Panc1 (cell line): ENCODE data around the gene COX5A. TPM values are rescaled to one million over a fixed set of nuclear protein-coding genes. Genes with fewer than 3 reads are reported as not detected.

Source experiments
- ATAC-seq: fragments of 200-7000 bp; cut with Tn5 transposase; 2 replicates; pipeline ENCODE4 v1.9.1; 2020; ENCODE audit warnings: mild to moderate bottlenecking, moderate library complexity
- BruUV-seq: library from RNA; stranded (reverse); fragments of 400-500 nt; replicated peaks from 2 replicates; lab custom pipeline; 2021; lab: Mats Ljungman, UMichigan
- CTCF ChIA-PET: fragments of 300-600 bp; sonication (Branson Sonifier 250); formaldehyde crosslinking; loops from one replicate; lab custom pipeline; 2022; ENCODE audit warnings: antibody characterized with exemption; lab: Charles Lee
- POLR2A ChIA-PET: fragments of 300-600 bp; sonication (Branson Sonifier 250); formaldehyde crosslinking; loops from one replicate; lab custom pipeline; 2022; ENCODE audit warnings: antibody characterized with exemption; lab: Charles Lee
- DNase-seq: peaks from one replicate; pipeline ENCODE4 v3.0.0-alpha.2; 2010; ENCODE audit warnings: low read depth, low spot score
- H3K27ac ChIP-seq: 2 replicates; pipeline ENCODE4 v1.5.1; 2011; ENCODE audit warnings: mild to moderate bottlenecking, low read length, inconsistent platforms
- H3K27me3 ChIP-seq: fragments of 200-500 bp; sonication (Bioruptor generic); 2 replicates; pipeline ENCODE4 v1.6.0; 2014; ENCODE audit warnings: low read length, inconsistent platforms; ENCODE audit not compliant: control insufficient read depth, insufficient read depth
- H3K36me3 ChIP-seq: fragments of 200-500 bp; sonication (Bioruptor generic); 2 replicates; pipeline ENCODE4 v1.5.1; 2014; ENCODE audit warnings: inconsistent platforms, mild to moderate bottlenecking, low read length, moderate library complexity; ENCODE audit not compliant: control insufficient read depth, insufficient read depth
- H3K4me1 ChIP-seq: 2 replicates; pipeline ENCODE4 v1.5.1; 2011; ENCODE audit warnings: inconsistent platforms, mild to moderate bottlenecking, low read length, moderate library complexity; ENCODE audit not compliant: control insufficient read depth, insufficient read depth
- H3K4me3 ChIP-seq, 2 experiments: 2 replicates each; pipeline ENCODE4 v1.5.1; 2011 to 2012; ENCODE audit warnings: low read depth in 2 of 2, low read length in 2 of 2, mild to moderate bottlenecking in 2 of 2, inconsistent platforms in 1 of 2, moderate library complexity in 1 of 2
- H3K9me3 ChIP-seq: fragments of 200-500 bp; sonication (Bioruptor generic); 2 replicates; pipeline ENCODE4 v1.5.1; 2014; ENCODE audit warnings: low read depth, mild to moderate bottlenecking, inconsistent platforms, low read length, moderate library complexity; ENCODE audit not compliant: control insufficient read depth, insufficient read depth
- POLR2AphosphoS5 ChIP-seq: IDR thresholded peaks from 2 replicates; pipeline ENCODE4 v1.6.1; 2012; ENCODE audit warnings: mild to moderate bottlenecking, low read depth, low read length, moderate library complexity
- SIN3A ChIP-seq: IDR thresholded peaks from 2 replicates; pipeline ENCODE4 v1.6.1; 2012; ENCODE audit warnings: low read depth, mild to moderate bottlenecking, low read length, moderate library complexity, borderline replicate concordance; ENCODE audit not compliant: insufficient read depth
- TCF7L2 ChIP-seq: IDR thresholded peaks from 2 replicates; pipeline ENCODE4 v1.6.1; 2011; ENCODE audit warnings: mild to moderate bottlenecking, low read depth, low read length, inconsistent platforms
- in situ Hi-C: cut with HindIII; loops from 2 replicates; pipeline ENCODE4 v1.10.0; 2016; ENCODE audit warnings: low sequenced_read_pairs, low pct_unique_long_range_greater_than_20kb
- intact Hi-C: fragments of 100-400 bp; cut with micrococcal nuclease; formaldehyde crosslinking; loops from one replicate; pipeline ENCODE4 v1.10.0; 2022; ENCODE audit not compliant: unreplicated experiment
- total RNA-seq: library from RNA; stranded (reverse); gene quantifications from one replicate; pipeline ENCODE4 v1.2.1, GENCODE V29; 2021; ENCODE audit not compliant: unreplicated experiment
- TF ChIP-seq, protein P1 (sequence below): fragments of 450-650 bp; IDR thresholded peaks from 2 replicates; pipeline ENCODE4 v1.5.1; 2017; ENCODE audit warnings: mild to moderate bottlenecking
- TF ChIP-seq, protein P2 (sequence below), 2 experiments: IDR thresholded peaks; 2 replicates each; pipeline ENCODE4 v1.6.1; 2011 to 2012; ENCODE audit warnings: low read depth in 2 of 2, control low read depth in 1 of 2, low read length in 1 of 2, mild to moderate bottlenecking in 1 of 2, moderate library complexity in 1 of 2; ENCODE audit not compliant: insufficient read depth in 1 of 2

The COX5A gene
- total RNA-seq, 1 experiment from 2014 or later, result 353 TPM

DNA sequence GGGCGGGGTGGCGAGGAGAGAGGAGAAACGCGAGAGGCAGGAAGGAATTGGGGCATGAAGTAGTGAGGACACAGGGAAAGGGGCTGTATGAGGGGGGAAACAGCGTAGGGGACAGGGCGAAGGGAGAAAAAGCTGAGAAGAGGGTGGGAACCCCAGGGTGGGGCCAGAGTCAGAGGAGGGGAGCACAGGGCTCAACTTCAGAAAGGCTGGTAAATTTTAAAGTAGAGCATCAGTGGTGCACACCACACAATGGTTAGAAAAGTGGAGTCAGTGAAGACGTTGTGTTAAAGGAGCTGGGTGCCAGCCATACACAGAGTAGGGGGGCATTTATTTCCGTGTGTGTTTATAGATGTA is 21.7 kb upstream of the COX5A start:
- H3K27me3 ChIP-seq, result no peaks in the 10 kb centered on the region
- H3K36me3 ChIP-seq, result no peaks in the 10 kb centered on the region
- peak overlapping the region; percentile 79 to 96 for H3K4me3 ChIP-seq
- POLR2A ChIA-PET, result no interaction called here
- H3K4me1 ChIP-seq, result peaks cover 24% of the 10 kb centered on the region
- intact Hi-C loops, result loop anchor here (5.0 to 10.0 kb wide), 2 partner anchors 185 to 243 kb away; partner anchors contain the start of gene C15orf39
- CTCF ChIA-PET, result no interaction called here
- DNase-seq, result no peak
- 0 out of 2 replicates have a peak overlapping the region, but pooled peaks have one; percentile 17 for H3K27ac ChIP-seq
- ATAC-seq, result no peak
- H3K9me3 ChIP-seq, result no peaks in the 10 kb centered on the region
- TF ChIP-seq, protein P1, sequence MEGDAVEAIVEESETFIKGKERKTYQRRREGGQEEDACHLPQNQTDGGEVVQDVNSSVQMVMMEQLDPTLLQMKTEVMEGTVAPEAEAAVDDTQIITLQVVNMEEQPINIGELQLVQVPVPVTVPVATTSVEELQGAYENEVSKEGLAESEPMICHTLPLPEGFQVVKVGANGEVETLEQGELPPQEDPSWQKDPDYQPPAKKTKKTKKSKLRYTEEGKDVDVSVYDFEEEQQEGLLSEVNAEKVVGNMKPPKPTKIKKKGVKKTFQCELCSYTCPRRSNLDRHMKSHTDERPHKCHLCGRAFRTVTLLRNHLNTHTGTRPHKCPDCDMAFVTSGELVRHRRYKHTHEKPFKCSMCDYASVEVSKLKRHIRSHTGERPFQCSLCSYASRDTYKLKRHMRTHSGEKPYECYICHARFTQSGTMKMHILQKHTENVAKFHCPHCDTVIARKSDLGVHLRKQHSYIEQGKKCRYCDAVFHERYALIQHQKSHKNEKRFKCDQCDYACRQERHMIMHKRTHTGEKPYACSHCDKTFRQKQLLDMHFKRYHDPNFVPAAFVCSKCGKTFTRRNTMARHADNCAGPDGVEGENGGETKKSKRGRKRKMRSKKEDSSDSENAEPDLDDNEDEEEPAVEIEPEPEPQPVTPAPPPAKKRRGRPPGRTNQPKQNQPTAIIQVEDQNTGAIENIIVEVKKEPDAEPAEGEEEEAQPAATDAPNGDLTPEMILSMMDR, result no peak
- TF ChIP-seq TCF7L2 (no peak), SIN3A (no peak), POLR2AphosphoS5 (no peak)
- TF ChIP-seq, protein P2, sequence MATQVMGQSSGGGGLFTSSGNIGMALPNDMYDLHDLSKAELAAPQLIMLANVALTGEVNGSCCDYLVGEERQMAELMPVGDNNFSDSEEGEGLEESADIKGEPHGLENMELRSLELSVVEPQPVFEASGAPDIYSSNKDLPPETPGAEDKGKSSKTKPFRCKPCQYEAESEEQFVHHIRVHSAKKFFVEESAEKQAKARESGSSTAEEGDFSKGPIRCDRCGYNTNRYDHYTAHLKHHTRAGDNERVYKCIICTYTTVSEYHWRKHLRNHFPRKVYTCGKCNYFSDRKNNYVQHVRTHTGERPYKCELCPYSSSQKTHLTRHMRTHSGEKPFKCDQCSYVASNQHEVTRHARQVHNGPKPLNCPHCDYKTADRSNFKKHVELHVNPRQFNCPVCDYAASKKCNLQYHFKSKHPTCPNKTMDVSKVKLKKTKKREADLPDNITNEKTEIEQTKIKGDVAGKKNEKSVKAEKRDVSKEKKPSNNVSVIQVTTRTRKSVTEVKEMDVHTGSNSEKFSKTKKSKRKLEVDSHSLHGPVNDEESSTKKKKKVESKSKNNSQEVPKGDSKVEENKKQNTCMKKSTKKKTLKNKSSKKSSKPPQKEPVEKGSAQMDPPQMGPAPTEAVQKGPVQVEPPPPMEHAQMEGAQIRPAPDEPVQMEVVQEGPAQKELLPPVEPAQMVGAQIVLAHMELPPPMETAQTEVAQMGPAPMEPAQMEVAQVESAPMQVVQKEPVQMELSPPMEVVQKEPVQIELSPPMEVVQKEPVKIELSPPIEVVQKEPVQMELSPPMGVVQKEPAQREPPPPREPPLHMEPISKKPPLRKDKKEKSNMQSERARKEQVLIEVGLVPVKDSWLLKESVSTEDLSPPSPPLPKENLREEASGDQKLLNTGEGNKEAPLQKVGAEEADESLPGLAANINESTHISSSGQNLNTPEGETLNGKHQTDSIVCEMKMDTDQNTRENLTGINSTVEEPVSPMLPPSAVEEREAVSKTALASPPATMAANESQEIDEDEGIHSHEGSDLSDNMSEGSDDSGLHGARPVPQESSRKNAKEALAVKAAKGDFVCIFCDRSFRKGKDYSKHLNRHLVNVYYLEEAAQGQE (IDR thresholded peaks at IDR 0.05; ENCODE audit: insufficient read depth in 1 of 2, low read depth in 2 of 2, low read length in 1 of 2), result no peak
- in situ Hi-C loops, result no loop called here
- BruUV-seq, result no TSS peak

DNA sequence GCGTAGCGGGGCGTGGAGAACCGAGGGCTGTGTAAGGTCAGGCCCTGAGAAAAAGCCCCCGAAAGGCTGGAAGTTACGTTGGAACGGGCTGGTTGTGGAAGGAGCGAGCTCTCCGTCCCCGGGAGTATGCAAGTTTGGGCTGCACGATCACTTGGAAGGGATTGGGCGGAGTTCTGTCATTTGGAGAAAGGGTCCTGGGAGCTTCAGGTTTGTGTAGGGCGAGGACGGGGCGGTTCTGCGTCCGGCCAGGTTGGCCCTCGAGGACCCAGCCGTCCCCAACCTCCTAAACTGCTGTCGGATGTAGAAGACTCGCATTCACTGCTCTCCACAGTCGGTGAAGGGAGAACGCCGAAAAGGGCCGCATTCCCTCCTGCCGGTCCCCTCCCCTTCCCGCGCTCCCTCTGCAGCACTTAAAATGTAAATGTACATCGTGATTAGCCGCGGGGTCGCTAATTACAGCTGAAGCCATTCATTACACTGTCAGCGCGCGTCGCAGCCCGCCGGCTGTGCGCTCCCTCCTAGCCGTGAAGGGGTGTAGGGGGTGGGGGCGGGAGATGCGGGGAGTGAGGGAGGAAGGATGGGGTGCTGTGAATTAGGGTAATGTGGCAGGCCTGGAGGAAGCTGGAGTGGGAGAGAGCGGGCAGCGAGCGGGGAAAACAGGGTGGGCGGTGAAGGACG is 21.2 kb upstream of the COX5A start:
- intact Hi-C loops (loop anchor here (5.0 to 10.0 kb wide), 2 partner anchors 184 to 243 kb away; partner anchors contain the start of gene C15orf39), in situ Hi-C loops (no loop called here)
- H3K9me3 ChIP-seq, result no peaks in the 10 kb centered on the region
- BruUV-seq, result no TSS peak
- POLR2A ChIA-PET, result no interaction called here
- no peaks in the 10 kb centered on the region for H3K36me3 ChIP-seq
- H3K4me1 ChIP-seq, result peaks cover 28% of the 10 kb centered on the region
- H3K27ac ChIP-seq, result peak overlapping the region; percentile 96
- CTCF ChIA-PET, result no interaction called here
- H3K27me3 ChIP-seq, result no peaks in the 10 kb centered on the region
- DNase-seq (no peak), ATAC-seq (no peak)
- peak overlapping the region; percentile 79 to 96 for H3K4me3 ChIP-seq
- TF ChIP-seq TCF7L2, result no peak
- TF ChIP-seq, protein P2 (IDR thresholded peaks at IDR 0.05; ENCODE audit: insufficient read depth in 1 of 2, low read depth in 2 of 2, low read length in 1 of 2), result no peak
- TF ChIP-seq, protein P1, result no peak
- no peak for TF ChIP-seq SIN3A
- no peak; the same call in 1 of the 2 replicates for TF ChIP-seq POLR2AphosphoS5
